HG03159 (cell line): ENCODE data around the gene NPAS1.
"Not testable (repeated sequence)": the region's sequence is repeated elsewhere in the genome, so short reads cannot be mapped to it uniquely, and the experiment has no call there.

Source experiments
- ATAC-seq: cut with Tn5 transposase; IDR thresholded peaks from one replicate; pipeline ENCODE4 v1.9.1; 2021; ENCODE audit warnings: mild to moderate bottlenecking, moderate library complexity; ENCODE audit not compliant: unreplicated experiment

Gene NPAS1

GRCh38 chr19:47074621-47075020 lies 55.0 kb downstream of the NPAS1 start:
- ATAC-seq = no peak

- ATAC-seq = no peak
Observed at GRCh38 chr19:47075179-47075810, 55.7 kb downstream of the NPAS1 start.

GRCh38 chr19:47075941-47076340 lies 56.3 kb downstream of the NPAS1 start:
- no peak for ATAC-seq

- ATAC-seq = not testable (repeated sequence)
Observed at GRCh38 chr19:47078351-47078750, 58.7 kb downstream of the NPAS1 start.

- ATAC-seq = no peak
Observed at GRCh38 chr19:47081095-47081494, 61.5 kb downstream of the NPAS1 start.

GRCh38 chr19:47082493-47082892 lies 62.9 kb downstream of the NPAS1 start:
- no peak for ATAC-seq

- ATAC-seq = no peak
Observed at GRCh38 chr19:47084879-47085439, 65.3 kb downstream of the NPAS1 start.

GRCh38 chr19:47086280-47086679 lies 66.6 kb downstream of the NPAS1 start:
- ATAC-seq = no peak

- ATAC-seq = no peak
Observed at GRCh38 chr19:47089767-47090350, 70.2 kb downstream of the NPAS1 start.

GRCh38 chr19:47093254-47093653 lies 73.6 kb downstream of the NPAS1 start:
- ATAC-seq = no peak

- ATAC-seq = no peak
Observed at GRCh38 chr19:47093841-47094240, 74.2 kb downstream of the NPAS1 start.

- ATAC-seq = no peak
Observed at GRCh38 chr19:47094557-47095475, 75.2 kb downstream of the NPAS1 start.
